AG10803 (cell line): ENCODE data around the gene PTPRD.

Experiments used
- DNase-seq: peaks from one replicate; pipeline ENCODE4 v3.0.0; 2010; ENCODE audit warnings: low read depth
- H3K4me3 ChIP-seq: 2 replicates; pipeline ENCODE4 v1.5.1; 2011; ENCODE audit warnings: mild to moderate bottlenecking, low read length, control low read depth
- CTCF ChIP-seq: conservative IDR thresholded peaks from 2 replicates; pipeline ENCODE4 v1.5.1; 2011; ENCODE audit warnings: mild to moderate bottlenecking, low read length, control low read depth, inconsistent platforms

Gene PTPRD

GRCh38 chr9:8484597-8485191 lies 2128.1 kb downstream of the PTPRD start:
- no peak for TF ChIP-seq CTCF
- DNase-seq = no peak
- H3K4me3 ChIP-seq = no peak overlapping the region

- DNase-seq = no peak
- H3K4me3 ChIP-seq = no peak overlapping the region
- no peak for TF ChIP-seq CTCF
Measured at GRCh38 chr9:8477450-8477849, 2135.4 kb downstream of the PTPRD start.

DNA sequence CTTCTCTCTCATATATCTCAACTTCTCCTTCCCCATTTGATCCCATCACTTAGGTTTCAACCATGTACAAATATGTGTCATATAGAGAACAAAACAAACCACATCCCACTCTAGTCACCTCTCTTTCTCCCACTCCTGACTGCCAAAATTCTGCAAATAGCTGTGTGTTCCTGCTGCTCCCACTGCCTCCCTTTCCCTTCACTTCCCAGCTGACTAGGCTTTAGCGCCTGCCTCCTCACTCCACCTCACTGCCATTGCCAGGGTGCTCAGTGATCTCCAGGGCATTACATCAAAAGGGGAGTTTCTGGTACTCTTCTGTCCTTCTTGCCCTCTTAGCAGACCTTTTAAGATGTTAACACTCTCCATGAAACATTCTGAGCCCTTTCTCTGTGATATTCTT lies 2137.9 kb downstream of the PTPRD start:
- no peak overlapping the region for H3K4me3 ChIP-seq
- DNase-seq = no peak
- TF ChIP-seq CTCF = no peak

DNA sequence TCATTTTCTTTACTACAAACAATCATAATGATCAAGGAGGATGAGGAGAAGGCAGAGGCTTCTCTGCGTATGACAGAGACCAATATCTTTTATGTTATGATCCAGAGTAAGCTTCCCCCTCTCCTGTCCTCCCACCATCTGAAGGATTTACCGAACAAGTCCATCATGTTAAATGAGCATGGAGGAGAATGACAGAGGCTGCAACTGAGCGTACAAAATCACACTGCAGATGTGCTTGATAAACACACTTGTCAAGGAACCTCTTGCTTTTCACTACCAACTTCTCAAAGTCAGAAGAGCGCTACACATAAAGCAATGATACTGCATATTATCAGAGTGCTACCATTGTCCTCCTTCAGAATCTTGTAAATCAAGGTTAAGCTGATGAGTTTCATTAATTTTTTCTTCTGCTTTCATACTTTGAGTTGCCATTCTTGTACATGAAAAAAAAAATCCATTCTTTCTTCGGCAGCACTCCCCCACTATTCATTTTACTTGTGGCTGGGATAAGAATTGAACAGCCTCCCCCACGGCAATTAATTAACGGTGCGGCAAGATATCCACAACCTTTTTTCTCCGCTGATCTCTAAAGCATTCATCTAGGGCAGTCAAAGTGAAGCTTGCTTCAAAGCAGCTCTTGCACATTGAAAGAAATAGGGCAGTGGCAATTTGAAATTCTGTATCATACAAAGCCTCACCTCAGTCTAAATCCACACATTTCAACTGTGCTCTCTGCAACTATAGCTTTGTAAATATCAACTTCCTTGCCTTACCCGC lies 2139.4 kb downstream of the PTPRD start:
- DNase-seq = no peak
- no peak overlapping the region for H3K4me3 ChIP-seq
- TF ChIP-seq CTCF = no peak

- no peak for TF ChIP-seq CTCF
- H3K4me3 ChIP-seq = no peak overlapping the region
- DNase-seq = no peak
Measured at GRCh38 chr9:8468045-8468637, 2144.7 kb downstream of the PTPRD start.

- no peak for TF ChIP-seq CTCF
- H3K4me3 ChIP-seq = no peak overlapping the region
- no peak for DNase-seq
Measured at GRCh38 chr9:8457816-8458215, 2155.0 kb downstream of the PTPRD start.

DNA sequence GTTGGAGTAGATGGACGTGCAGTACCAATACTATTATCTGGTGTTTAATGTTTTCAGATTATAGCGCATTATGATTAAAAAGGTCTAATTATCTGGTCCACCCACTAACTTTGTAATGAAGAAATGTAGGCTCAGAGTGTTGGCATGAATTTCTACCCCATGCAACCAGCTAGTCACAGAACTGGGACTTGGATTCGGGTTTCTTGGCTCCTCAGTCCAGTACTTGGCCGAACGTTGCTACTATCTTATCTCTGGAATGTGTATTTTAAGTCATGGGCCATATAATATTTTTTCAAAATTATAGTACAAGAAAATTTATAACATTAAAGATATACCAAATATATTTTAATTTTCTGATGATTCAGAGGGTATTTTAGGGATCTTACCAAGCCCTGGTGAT lies 2155.7 kb downstream of the PTPRD start:
- DNase-seq = no peak
- TF ChIP-seq CTCF = no peak
- H3K4me3 ChIP-seq = no peak overlapping the region
